Activated B cell treated with CpG ODN at 0.5 μM for 24 hours (primary cell): ENCODE data around the gene GAGE12H. TPM values are rescaled to one million over a fixed set of nuclear protein-coding genes. Genes with fewer than 3 reads are reported as not detected.

Experiments
- ATAC-seq: fragments of 200-7000 bp; cut with Tn5 transposase; one replicate; pipeline ENCODE4 v1.10.0; 2021; ENCODE audit warnings: low read depth, mild to moderate bottlenecking, moderate library complexity
- CTCF ChIA-PET: fragments of 350-600 bp; sonication (Branson Sonifier 250); formaldehyde crosslinking; loops from one replicate; lab custom pipeline; 2021; ENCODE audit warnings: antibody characterized with exemption; lab: Charles Lee
- POLR2A ChIA-PET: fragments of 350-600 bp; sonication (Branson Sonifier 250); formaldehyde crosslinking; loops from one replicate; lab custom pipeline; 2021; ENCODE audit warnings: antibody characterized with exemption; lab: Charles Lee
- DNase-seq: peaks from one replicate; pipeline ENCODE4 v3.0.0; 2022
- H3K27ac Mint-ChIP-seq: one replicate; pipeline ENCODE4 v1.8.0; 2020; ENCODE audit warnings: mixed read lengths
- H3K27me3 Mint-ChIP-seq: one replicate; pipeline ENCODE4 v1.8.0; 2021; ENCODE audit warnings: mixed read lengths
- H3K36me3 Mint-ChIP-seq: one replicate; pipeline ENCODE4 v1.8.0; 2021; ENCODE audit warnings: low read depth, mixed read lengths
- H3K4me1 Mint-ChIP-seq: one replicate; pipeline ENCODE4 v1.8.0; 2021; ENCODE audit warnings: mixed read lengths
- H3K4me3 Mint-ChIP-seq: one replicate; pipeline ENCODE4 v1.8.0; 2020; ENCODE audit warnings: mild to moderate bottlenecking, mixed read lengths
- H3K9me3 Mint-ChIP-seq: one replicate; pipeline ENCODE4 v1.8.0; 2020; ENCODE audit warnings: mixed read lengths
- CTCF ChIP-seq: fragments of 200-600 bp; IDR thresholded peaks from one replicate; pipeline ENCODE4 v1.8.0; 2022; ENCODE audit warnings: antibody characterized with exemption, mild to moderate bottlenecking
- intact Hi-C: fragments of 100-400 bp; cut with micrococcal nuclease; formaldehyde crosslinking; loops from one replicate; pipeline ENCODE4 v1.15.1; 2024
- total RNA-seq: library from RNA; stranded (reverse); gene quantifications from 2 replicates; pipeline ENCODE4 v1.2.3, GENCODE V29; 2022

GAGE12H gene
- total RNA-seq, 1 donor from 2014 or later, result not detected

- H3K9me3 Mint-ChIP-seq, result no peaks in the 10 kb centered on the region
- H3K27ac Mint-ChIP-seq, result no peak overlapping the region
- no peaks in the 10 kb centered on the region for H3K36me3 Mint-ChIP-seq
- POLR2A ChIA-PET, result no interaction called here
- no peaks in the 10 kb centered on the region for H3K27me3 Mint-ChIP-seq
- DNase-seq (no peak), ATAC-seq (no peak)
- H3K4me3 Mint-ChIP-seq, result no peak overlapping the region
- no peak for TF ChIP-seq CTCF
- intact Hi-C loops, result no loop called here
- H3K4me1 Mint-ChIP-seq, result no peaks in the 10 kb centered on the region
- CTCF ChIA-PET, result no interaction called here
Measured at GRCh38 chrX:49610718-49611310, 31.1 kb downstream of the GAGE12H start.

GRCh38 chrX:49618574-49618973 lies 38.8 kb downstream of the GAGE12H start:
- DNase-seq (no peak), ATAC-seq (no peak)
- Mint-ChIP-seq H3K4me1 (no peaks in the 10 kb centered on the region), H3K27ac (no peak overlapping the region), H3K4me3 (no peak overlapping the region), H3K27me3 (no peaks in the 10 kb centered on the region), H3K9me3 (no peaks in the 10 kb centered on the region), H3K36me3 (no peaks in the 10 kb centered on the region)
- CTCF ChIA-PET, result no interaction called here
- POLR2A ChIA-PET, result no interaction called here
- TF ChIP-seq CTCF, result no peak
- intact Hi-C loops, result no loop called here

GRCh38 chrX:49627086-49627777 lies 47.5 kb downstream of the GAGE12H start:
- peaks cover 2% of the 10 kb centered on the region for H3K9me3 Mint-ChIP-seq
- no peak overlapping the region for H3K27ac Mint-ChIP-seq
- no peaks in the 10 kb centered on the region for H3K27me3 Mint-ChIP-seq
- ChIA-PET POLR2A (no interaction called here), CTCF (no interaction called here)
- TF ChIP-seq CTCF, result no peak
- DNase-seq (no peak), ATAC-seq (no peak)
- intact Hi-C loops, result no loop called here
- no peaks in the 10 kb centered on the region for H3K4me1 Mint-ChIP-seq
- H3K36me3 Mint-ChIP-seq, result no peaks in the 10 kb centered on the region
- peak overlapping the region; percentile 24 for H3K4me3 Mint-ChIP-seq

Other genes with a start within 250 kb of the GAGE12H start
- gene GAGE13, start 248.4 kb upstream of the GAGE12H start, total RNA-seq, result not detected in 2 replicates
- not detected in 2 replicates for gene GAGE12C, start 47.8 kb upstream of the GAGE12H start, total RNA-seq
- not detected in 2 replicates for gene GAGE12D, start 38.2 kb upstream of the GAGE12H start, total RNA-seq
- not detected in 2 replicates for gene GAGE12E, start 28.7 kb upstream of the GAGE12H start, total RNA-seq
- not detected in 2 replicates for gene GAGE12F, start 19.1 kb upstream of the GAGE12H start, total RNA-seq
- not detected in 2 replicates for gene GAGE12G, start 9.5 kb upstream of the GAGE12H start, total RNA-seq
- not detected in 2 replicates for gene GAGE2A, start 9.5 kb downstream of the GAGE12H start, total RNA-seq
- gene GAGE1, start 19.1 kb downstream of the GAGE12H start, total RNA-seq, result not detected in 2 replicates
- not detected in 2 replicates for gene PAGE1, start 116.0 kb downstream of the GAGE12H start, total RNA-seq
- not detected in 2 replicates for gene PAGE4, start 249.4 kb downstream of the GAGE12H start, total RNA-seq